SH-SY5Y (cell line): ENCODE results near the gene NECTIN1.
A peak's percentile ranks its signal among the peaks of the same experiment; 100 is the strongest.

Experiments used
- GATA2 ChIP-seq: IDR thresholded peaks from 2 replicates; pipeline ENCODE4 v1.6.1; 2011; ENCODE audit warnings: mild to moderate bottlenecking, low read depth, low read length
- GATA3 ChIP-seq: IDR thresholded peaks from 2 replicates; pipeline ENCODE4 v1.6.1; 2011; ENCODE audit warnings: low read depth, mild to moderate bottlenecking, low read length, moderate library complexity

The NECTIN1 gene

DNA sequence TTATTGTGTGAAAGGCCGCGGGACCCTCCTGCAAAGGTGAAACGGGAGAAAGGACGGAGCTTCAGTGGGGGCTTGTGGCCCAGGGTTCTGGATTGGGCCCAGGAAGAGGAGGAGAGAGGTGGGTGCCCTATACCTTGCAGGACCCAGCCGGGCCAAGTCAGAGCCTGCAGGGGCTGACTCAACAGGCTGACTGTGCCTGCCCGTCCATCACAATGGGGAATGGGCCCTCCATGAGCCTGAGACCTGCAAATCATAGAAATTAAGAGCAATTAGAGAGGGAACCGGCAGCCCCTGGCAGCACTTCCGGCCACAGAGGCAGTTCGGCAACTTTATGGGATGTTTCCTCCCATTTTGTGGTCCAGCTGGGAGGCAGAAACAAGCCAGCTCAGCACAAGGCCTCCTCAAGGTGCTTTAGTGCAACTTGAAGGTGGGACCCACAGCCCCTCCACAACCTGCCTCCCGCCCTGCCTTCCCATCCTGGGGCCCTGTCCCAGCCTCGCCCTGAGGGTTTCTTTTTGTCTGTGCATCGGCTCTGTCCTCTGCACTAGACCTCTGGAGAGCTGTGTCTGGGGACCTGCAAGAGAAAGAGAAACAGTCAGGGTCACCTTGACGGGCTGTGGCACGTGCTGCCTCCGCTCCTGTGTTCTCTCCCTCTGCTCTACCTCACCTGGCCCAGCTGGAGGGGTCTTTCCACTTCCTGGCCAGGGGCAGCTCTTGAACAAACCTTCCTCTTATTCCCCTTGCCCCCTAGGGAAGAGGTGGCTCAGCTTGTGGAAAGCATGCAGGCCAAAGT lies 19.1 kb upstream of the NECTIN1 start:
- no peak for TF ChIP-seq GATA3
- TF ChIP-seq GATA2, result no peak

DNA sequence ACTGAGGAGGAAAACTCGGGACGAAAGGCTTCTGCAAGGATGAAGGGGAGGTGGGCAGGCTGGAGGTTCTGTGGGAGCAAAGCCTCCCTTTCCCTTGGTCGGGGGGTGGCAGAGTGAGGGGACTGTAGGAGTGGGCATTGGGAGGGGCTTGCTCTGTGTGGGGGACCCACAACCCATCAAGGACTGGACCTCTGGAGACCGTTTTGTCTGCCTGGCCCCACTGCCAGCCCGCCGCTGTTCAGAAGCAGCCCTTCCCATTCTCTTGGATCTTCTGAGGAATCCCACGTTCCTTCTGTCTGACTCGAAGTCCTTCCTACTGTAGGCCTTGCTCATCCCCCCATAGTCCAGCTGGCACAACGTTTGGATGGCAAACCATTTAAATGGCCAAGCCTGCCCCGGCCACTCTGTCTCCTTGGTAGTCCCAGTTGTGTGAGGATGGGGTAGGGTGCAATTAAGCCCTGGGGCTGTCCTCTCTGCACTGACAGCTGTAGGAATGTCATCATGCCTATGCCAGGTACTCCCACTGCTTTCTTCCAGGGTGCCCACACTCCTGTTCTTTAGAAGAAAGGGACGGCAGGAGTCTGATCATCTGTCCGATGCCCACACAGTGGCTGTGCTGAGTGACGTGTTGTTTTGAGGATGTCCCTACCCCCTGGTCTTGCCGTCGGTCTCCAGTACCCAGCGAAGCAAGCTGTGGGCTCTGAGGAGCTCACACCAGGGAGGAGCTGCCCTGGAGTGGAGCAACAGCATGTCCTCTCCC lies 17.0 kb upstream of the NECTIN1 start:
- no peak for TF ChIP-seq GATA2
- no peak for TF ChIP-seq GATA3

DNA sequence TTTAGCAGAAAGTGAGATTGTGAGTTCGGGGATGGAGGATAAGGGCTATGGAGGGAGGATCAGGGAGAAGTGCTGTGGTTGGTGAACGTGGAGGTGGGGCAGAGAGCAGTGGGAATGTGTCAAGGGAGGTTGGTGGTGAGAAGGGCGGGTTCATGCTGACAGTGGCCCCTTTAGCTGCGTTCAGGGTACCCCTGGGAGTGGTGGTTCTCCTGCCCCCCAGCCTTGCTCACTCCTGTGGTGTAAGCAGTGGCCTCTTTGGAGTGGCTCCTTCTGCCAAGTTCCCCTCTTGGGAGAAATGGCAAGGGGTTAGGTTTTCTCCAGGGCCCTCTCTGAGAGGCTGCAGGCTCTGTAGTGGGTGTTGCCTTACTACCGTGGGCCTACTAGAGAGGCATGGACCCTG lies 16.1 kb upstream of the NECTIN1 start:
- TF ChIP-seq GATA3, result no peak
- no peak for TF ChIP-seq GATA2

DNA sequence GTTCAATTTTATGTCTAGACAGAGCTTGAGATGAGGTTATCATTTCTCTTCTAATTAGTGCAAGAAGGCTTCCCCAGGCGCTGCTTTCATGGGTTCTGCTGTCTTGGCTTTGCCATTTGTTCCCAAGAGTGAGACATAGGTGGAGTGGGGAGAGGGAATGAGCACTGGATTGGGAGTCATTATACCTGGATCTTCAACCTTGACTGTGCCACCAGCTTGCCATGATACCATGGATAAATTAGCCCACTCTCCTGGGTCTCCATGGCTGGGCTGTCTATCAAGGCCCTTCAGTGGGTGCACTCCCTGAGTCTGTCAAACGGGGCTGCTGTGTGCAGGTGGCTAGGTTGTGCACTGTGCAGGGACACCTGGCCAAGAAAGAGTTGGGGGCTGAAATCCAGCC lies 15.6 kb upstream of the NECTIN1 start:
- TF ChIP-seq GATA3 (no peak), GATA2 (no peak)

DNA sequence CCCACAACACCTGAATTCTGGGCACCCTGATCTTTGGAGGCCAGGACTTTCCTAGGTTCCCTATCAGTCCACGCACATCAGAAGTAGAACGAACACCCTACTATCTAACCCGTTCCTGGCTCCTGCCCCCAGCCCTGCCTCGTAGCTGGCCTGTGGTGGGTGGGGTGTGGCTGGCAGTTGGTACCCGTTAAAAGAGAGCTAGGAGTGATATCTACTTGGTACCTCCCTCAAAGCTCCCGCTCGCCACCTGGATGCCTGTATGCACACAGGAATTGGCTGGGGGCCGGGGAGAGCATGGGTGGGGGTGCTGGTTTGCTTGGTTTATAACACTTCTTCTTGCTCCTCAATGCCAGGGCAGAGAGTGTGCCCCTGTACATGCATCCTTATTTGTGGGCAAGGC lies 14.0 kb upstream of the NECTIN1 start:
- no peak for TF ChIP-seq GATA2
- TF ChIP-seq GATA3, result no peak

DNA sequence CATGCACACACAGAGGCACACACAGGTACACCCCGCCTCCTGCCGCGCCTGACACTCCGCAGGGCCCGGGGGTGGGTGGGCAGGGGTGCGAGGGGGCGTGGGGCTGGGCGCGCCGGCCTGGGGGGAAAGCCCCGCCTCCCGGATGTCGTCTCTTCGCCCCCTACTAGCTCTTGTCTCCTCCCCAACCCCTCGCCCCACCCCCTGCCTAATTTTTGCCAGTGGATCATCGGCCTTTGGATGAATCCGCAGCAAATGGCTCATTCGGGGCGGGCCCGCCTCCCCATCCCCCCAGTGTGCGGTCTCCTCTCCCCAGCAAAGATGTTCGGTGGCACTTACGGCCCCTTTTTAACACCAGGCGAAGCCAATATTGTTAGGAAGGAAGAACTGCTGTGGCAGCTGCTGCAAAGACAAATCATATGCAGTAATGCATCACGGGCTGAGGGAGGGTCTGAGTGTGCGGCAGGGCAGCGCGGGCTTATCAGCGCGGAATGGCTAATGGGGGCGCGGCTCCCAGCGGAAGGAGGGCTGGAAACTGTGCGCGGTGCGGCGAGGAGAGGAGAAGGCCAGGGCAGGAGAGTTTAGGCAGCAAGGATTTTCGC lies 13.4 kb upstream of the NECTIN1 start:
- peak; percentile 60 for TF ChIP-seq GATA2
- TF ChIP-seq GATA3, result no peak

DNA sequence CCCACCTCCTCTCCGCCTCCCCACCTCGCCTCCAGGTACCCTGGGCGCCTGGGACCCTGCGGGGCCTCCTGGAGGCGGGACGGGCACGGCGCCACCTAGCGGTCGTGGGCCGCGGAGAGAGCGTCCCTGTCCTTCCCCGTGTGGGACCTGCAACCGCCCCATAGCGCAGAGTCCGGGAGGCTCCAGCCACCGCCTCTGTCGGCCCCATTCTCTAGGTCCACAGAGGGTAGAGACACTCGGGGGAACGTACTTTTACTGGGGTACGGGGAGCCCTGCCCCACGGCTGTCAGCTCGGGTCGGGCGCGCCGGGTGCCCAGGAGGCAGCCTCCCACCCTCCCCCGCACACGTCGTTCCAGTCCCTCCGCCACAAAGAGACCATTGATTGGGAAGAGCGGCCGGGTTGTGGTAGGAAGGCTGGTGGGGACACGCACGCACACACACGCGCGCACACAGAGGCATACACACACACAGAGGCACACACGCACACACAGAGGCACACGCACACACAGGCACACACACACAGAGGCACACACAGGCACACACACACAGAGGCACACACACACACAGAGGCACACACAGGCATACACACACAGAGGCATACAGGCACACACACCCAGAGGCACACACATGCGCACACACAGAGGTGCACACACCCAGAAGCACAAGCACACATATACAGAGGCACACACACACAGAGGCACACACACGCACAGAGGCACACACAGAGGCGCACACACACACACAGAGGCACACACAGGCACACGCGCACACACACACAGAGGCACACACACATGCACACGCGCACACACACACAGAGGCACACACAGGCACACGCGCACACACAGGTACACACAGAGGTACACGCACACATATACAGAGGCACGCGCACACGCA lies 12.6 kb upstream of the NECTIN1 start:
- no peak for TF ChIP-seq GATA2
- TF ChIP-seq GATA3, result no peak

DNA sequence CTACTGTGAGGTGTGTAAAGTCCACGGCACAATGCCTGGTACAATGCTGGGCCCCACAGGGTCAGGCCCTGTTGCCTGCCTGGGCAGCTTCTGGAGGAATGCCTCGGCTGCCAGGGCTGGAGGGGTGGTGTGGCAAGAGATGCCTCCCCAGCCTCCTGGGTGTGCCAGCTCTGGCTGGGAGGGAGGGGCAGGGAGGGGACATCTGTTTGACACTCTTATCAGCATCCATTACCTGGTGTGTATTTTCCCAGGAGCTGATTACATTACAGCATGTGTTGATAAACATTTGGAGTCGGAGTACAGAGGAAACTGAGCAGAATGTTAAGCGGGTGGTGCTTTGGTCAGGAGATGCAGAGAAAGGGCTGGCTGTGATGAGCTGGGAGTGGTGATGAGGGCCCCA lies 11.0 kb upstream of the NECTIN1 start:
- peak; percentile 71 for TF ChIP-seq GATA2
- TF ChIP-seq GATA3, result no peak

DNA sequence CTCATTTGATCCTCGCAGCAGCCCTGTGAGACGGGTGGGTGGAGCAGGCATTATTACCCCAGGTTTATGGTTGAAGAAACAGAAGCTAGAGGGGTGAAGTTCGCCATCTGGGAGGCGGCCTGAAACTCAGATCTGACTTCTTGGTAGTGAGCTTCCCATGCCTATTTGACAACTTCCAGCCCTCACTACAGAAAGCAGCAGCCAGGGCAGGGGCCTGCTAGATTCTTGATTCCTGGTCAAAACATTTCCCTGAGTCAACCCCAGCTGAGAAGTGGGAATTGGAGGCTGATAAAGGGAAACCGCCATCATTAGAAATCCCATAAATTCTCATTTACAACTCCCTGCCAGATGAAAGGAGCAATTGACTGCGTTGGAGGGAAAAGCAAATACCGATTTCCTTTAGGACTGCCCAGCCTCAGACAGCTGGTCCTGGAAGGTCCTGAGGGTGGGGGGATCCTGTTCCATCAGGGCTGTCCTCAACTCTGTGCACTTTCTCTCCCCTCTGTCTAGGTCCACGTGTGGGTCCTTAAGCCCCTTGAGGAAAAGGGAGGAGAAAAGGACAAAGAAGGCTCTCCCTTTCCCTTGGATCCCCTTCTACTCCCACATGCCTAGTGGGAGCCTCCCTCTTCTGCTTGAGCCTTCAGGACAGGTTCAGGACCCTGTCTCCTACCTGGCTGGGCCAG lies 10.2 kb upstream of the NECTIN1 start:
- no peak for TF ChIP-seq GATA2
- no peak for TF ChIP-seq GATA3

DNA sequence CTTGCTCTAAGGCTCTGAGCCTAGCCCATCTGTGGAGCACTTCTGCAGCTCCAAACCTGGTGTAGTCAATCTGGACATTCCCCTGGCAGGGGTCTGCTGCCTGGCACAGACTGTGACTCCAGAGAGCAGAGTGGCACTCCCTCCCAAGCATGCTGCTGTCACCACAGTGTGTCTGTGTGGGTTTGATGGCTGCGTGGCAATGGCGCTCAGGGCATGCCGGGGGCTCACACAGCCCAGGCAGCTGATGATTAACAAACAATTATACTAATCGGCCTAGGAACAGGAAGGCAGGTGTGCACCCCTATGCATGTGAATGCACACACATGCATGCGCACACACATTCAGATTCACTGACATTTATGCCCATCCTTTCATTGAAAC lies 9.0 kb upstream of the NECTIN1 start:
- no peak for TF ChIP-seq GATA2
- TF ChIP-seq GATA3, result no peak

DNA sequence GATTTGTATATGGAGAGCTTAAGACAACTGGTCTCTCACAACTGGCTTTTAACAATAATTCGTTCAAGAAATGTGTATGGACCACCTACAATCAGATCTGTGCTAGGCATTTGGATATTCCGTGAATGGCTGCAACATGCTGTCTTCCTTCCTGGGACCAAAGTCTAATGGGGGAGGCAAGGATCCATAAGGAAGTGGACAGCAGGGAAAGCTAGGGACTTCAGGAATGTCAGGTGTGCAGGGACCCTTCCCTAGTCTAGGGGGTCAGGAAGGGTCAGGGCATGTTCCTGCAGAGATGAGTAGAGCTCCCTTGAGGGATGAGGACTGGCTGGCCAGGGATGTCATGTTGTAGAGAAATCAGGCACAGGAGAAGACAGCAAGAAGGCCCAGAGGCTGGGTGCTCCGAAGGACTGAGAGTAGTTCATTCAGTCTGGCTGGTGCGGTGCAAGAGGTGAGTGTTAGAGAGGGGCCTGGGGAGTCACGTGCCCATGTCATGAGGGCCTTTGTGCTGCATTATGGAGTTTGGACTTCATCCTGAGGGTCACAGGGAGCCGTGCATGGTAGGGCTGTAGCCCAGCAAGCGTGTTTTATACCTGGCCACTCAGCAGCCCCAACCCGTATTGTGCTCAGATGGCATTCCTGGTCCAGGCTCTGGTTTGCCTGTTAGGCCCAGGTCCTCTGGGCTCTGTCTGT lies 8.5 kb upstream of the NECTIN1 start:
- TF ChIP-seq GATA3 (no peak), GATA2 (no peak)

DNA sequence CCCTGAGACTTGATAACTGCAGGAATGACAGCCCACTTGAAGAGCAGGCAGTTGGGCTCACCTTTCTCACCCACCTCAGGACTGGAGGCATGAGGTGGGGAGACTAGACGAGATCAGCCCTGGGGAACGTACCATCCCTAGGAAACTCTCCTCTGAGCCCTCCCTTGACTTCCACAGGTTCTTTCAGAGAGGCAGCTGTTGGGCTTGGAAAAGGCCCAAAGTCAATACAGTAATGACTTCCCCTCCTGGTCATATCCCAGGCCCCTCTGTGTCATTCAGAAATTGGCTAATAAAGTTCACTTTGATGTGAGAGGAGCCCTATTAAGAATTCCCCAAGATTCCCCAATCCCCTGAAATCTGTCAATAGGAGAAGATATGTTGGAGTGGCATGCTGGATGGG lies 5.8 kb upstream of the NECTIN1 start:
- TF ChIP-seq GATA2, result no peak
- TF ChIP-seq GATA3, result no peak
